Activated CD4-positive, alpha-beta T cell treated with anti-CD3 and anti-CD28 coated beads for 24 hours (primary cell): Measurements from ENCODE around the gene HDLBP.

ENCODE experiments used
- DNase-seq, 2 donors: peaks; one replicate each; pipeline ENCODE4 v3.0.0-alpha.2; 2020; ENCODE audit warnings: low read depth in 2 of 2

The HDLBP gene

DNA sequence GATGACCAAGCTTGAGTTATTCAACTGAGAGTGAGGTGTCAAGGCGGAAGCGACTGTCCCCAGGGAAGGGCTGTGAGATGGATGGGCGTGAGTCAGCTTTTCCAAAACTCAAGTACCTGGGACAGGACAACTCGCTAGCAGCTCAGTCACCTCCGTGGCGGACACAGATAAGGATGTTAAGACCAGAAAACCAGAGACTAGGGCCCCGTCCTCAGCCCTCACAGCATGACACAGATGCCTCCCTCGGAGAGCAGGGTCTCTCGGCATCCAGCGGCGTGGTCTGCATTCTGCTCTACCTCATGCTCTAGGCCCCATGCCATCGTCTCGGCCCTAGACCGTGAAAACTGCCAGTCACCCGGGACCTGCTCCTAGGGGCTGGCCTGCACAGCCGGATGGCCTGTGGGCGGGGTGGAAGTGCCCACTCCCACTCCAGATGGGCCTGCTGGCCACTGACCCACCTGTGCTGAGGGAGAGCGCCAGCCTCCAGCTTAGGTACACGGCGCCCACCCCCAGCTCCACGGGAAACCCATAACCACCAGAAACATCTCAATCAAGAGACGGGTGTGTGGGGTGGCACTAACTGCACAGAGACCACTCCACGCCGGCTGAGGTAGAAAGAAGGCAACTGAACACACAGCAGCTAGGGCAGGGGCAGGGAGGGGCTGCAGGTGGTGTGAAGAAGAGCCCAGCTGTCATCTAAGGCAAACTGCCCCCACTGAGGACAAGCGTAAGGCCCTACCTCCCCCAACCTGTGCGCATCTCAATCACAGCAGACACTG lies 87.2 kb downstream of the HDLBP start:
- DNase-seq = no peak

DNA sequence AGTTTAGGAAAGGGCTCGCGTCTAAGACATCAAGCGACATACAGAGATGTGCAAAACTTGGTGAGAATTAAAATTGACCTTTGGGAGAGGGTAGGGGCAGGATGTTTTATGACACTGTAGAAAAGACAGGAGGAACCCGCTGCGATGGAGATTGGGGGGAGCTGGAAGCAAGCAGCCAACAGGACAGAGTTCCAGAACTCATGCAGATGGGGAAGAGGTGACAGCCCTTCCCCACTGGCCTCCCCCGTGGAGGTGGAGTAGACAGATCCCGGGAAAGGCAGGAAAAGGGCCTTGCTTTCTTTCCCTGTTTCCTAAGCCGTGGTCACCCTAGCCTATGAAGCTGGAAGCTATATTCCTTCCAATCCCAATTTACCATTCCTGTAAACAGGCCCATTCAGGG lies 87.9 kb downstream of the HDLBP start:
- no peak for DNase-seq

DNA sequence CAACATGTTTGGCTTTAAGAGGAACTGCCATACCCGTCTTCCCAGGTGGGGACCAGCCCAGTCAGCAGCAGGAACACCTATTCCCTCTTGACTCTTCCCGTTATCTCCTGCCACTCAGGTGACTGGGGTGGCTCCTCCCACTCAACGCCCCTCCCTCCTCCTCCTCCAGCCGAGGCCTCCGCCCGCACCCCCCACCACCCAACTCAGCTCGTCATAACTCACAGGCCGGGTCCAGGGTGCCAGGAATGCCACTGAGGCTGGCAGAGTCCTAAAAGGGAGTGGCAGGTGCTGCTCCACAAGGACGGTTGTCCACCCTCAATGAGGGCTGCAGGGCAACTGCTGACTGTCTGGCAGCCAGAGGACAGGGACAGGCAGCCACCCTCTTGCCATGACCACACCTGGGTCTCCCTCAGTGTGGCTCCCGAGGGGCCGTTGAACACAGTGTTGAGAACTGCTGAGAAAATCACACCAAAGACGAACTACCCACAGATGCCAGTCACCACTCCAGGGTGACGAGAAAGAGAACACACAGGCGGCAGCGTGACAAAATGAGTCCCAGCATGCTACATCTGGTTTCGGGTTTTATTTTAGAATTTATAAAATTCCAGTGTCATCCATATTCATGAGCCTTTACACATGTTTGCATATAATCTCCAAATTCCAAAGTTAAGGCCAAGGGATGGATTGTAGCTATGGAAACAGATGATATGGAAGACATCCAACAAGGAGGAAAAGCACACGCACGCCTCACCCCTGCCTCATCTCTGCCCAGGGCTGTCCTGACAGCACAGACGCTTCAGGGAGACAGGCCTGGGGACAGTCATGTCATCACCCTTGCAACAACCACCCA lies 88.5 kb downstream of the HDLBP start:
- DNase-seq = no peak

DNA sequence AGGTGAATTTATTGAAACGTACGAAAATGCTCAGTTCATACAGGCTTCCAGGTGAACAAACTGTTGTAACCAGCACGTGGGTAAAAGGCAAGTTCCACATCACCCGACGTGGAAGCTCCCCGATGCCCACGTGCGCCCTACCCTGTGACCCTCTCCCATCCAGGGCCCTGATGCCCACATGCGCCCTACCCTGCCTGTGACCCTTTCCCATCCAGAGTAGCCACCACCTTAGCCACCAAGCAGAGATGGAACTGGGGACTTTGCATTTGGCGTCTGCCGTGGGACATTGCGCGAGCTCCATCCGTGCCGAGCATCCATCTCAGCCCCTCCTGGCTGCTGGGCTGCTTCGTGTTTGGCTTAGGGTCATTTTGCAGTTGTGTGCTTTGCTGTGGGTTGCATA lies 89.5 kb downstream of the HDLBP start:
- DNase-seq = no peak

DNA sequence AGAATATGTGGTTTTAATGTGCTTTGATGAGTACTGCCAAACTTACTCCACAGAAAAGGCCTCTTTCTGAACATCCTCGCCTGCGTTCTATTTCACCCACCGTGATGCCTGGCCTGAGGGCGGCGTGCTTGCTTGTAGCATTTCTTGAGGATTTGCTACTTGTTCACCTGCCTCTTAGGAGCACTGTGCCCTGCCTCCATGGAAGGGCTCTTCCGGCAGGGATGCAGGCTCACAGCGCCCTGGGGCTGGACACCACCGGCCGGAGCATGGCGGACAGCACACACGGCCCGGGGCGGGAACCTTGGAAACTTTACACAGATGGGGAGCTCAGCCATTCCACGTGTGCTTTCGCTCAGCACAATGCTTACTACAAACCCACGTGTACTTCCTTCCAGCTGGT lies 89.9 kb downstream of the HDLBP start:
- no peak for DNase-seq

DNA sequence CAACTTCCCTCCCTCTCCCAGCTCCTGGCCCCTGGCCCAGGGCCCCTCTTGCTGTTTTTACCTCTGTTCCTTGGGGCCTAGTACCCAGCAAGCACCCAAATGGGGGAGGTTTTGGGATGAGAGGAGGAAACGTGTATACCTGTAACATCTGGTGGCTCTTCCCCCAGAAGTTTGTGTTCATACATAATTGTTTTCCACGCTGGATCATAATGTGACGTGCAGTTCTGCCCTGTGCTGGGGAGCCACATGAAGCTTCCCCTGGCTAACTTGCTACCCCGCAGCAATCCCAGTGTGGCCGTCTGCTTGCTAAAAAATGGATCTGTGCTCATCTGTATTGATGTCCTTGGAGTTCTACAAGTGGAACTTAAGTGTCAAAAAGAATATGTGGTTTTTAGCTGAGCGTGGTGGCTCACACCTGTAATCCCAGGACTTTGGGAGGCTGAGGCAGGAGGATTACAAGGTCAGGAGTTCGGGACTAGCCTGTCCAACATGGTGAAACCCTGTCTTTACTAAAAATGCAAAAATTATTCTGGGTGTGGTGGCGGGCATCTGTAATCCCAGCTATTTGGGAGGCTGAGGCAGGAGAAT lies 90.5 kb downstream of the HDLBP start:
- DNase-seq = no peak

DNA sequence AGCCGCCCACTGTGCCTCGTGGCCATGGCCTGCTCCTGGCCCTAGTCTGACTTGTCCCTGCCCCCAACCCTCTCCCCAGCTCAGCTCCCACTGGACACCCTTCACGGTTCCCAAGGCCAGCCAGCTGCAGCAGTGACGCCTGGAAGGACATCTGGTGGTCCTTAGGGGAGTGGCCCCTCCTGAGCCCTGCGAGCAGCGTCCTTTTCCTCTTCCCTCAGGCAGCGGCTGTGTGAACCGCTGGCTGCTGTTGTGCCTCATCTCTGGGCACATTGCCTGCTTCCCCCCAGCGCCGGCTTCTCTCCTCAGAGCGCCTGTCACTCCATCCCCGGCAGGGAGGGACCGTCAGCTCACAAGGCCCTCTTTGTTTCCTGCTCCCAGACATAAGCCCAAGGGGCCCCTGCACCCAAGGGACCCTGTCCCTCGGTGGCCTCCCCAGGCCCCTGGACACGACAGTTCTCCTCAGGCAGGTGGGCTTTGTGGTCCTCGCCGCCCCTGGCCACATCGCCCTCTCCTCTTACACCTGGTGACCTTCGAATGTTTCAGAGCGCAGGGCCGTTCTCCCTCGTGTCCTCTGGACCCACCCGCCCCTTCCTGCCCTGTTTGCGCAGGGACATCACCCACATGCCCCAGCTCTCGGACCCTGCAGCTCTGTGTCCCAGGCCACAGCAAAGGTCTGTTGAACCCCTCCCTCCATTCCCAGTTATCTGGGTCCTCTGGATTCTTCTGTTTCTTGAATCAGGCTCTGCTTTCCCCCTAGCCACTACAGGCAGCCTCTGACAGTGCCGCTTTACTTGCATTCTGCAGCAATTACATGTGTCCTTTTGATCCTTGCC lies 91.2 kb downstream of the HDLBP start:
- no peak for DNase-seq

DNA sequence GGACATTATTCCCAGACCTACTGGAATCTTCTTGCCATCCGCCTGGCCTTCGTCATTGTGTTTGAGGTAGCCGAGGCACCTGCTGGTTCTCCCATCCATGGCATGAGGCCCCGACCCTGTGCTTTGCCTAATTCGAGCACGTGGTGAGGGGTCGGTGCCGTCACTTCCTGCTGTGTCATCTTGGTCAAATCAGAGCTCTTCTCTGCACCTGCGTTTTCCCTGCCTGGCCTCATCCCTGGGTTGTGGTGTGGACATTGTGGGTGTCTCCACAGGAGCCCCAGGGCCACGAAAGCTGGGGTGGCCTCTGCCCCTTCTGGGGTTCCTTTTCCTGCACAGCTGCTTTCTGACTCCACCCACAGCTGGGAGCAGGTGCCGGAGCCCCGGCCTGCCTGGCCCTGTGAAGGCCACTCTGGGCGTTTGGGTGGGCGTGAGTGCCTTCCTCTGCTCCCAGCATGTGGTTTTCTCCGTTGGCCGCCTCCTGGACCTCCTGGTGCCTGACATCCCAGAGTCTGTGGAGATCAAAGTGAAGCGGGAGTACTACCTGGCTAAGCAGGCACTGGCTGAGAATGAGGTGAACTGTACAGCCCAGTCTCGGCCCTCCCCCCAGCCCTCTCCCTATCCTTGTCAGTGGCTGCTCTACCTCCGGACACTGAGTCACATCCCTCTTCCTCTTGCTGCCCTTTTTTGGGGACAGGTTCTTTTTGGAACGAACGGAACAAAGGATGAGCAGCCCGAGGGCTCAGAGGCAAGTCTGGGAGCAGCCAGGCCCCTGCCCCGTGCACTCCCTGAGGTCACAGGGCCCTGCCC lies 92.1 kb downstream of the HDLBP start:
- no peak for DNase-seq

DNA sequence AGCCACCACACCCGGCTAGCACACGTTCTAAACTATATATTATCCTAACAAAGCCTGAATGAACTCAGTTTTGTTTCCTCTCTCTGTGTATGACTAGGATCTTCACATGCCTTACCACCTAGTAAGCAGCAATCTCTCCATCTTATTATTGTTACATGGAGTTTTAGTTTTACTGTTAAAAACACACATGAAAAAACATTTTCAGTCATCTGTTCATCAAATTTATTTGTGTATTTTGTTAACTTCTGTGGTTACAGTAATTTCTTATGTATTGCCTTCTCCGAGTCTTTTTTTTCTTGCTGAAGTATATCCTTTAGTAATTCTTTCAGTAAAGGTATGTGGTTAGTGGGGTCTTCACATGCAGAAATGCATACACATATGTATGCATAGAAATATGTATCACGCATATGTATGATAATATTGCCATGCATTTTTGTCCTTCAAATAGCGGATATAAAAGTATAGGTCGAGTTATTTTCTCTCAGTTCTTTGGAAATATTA lies 95.6 kb downstream of the HDLBP start:
- no peak for DNase-seq

DNA sequence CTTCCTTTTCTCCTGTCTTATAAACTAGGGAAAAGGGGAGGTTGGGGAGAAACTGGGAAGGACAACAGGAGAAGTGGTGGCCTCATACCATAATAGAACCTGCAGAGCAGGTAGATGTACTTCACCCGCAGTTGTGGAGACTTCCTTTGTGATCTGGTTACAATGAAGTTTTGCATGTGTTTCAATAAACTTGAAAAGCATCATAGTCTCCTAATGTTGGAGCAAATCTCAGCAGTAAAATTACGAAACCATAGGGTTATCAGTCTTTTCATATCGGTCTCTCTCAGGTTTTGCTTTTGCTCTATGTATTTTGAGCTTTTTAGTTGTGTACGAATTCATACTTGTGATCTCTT lies 96.5 kb downstream of the HDLBP start:
- DNase-seq = no peak

DNA sequence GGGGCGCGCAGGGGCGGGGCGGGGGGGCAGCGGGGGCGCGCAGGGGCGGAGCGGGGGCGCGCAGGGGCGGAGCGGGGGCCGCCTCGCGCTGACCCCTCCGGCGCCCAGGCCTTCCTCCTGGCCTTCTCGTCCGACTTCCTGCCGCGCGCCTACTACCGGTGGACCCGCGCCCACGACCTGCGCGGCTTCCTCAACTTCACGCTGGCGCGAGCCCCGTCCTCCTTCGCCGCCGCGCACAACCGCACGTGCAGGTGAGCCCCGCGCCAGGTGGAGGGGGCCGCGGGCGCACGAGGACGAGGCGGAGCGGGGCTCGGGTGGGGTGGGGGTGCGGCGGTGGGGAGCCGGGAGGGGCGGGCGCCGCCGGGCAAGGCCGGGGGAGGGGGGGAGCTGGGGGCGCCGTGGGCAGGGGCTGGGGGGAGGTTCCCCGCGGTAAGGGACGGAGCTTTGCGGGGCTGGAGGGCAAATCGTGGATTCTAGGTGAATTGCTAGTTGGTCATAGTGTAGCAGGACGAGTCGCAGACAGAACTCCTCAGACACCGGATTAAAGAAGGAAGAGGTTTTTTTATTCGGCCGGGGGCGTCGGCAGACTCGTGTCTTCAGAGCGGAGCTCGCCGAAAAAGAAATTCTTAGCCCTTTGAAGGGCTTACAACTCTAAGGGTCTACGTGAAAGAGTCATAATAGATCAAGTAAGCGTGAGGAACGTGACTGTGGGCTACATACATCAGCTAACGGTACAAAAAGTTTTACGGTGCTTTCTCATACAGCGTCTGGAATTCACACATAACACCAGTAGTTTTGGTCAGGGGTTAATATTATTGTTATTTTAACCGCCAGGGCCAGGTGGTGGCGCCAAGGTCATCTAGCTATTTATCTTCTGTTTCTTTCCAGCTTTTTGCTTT lies 97.1 kb downstream of the HDLBP start:
- no peak for DNase-seq

DNA sequence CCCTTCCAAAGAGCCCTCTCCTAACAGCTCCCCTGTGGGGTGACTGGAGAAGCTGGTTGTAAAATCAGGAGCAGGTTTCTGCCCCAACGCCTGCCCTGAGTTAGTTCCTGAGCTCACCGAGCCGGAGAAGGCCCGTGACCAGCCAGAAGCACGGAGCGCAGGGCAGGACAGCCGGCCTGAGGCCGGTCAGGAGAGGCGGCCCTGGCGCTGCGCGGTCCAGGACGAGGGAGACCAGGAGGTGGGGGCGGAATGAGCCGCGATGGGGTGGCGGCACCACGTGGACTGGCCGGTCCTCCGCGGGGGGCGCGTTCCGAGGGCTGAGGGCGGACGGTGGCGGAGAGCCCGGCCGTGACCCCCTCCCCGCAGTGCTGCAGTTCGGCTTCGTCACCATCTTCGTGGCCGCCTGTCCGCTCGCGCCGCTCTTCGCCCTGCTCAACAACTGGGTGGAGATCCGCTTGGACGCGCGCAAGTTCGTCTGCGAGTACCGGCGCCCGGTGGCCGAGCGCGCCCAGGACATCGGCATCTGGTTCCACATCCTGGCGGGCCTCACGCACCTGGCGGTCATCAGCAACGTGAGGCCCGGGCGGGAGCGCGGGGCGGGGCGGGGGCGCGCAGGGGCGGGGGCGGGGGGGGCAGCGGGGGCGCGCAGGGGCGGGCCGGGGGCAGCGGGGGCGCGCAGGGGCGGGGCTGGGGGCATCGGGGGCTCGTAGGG lies 98.0 kb downstream of the HDLBP start:
- no peak for DNase-seq

DNA sequence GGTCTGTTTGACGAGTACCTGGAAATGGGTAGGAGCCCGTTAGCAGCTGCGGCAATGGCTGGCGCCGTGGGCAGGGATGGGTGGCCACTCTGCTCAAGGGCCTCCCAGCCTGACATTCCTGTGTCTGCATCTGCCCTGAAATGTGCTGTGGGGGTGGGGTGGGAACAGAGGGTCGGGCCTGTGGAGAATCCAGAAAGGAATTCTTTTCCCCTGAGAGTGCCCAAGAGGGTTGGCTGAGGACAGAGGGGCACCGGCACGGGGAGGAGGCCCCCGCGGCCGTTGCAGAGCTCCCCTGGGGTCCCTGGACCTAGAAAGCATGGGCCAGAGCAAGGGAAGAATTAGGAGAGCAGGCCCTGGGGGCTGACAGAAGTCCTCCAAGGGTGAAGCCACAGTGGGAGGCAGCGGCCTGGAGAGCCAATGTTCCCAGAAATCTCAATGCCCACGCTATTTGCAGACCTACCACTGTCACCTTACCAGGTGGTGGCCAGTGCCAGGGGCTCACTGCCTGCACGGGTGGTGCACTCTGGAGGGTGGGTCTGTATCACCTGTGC lies 99.2 kb downstream of the HDLBP start:
- no peak for DNase-seq

DNA sequence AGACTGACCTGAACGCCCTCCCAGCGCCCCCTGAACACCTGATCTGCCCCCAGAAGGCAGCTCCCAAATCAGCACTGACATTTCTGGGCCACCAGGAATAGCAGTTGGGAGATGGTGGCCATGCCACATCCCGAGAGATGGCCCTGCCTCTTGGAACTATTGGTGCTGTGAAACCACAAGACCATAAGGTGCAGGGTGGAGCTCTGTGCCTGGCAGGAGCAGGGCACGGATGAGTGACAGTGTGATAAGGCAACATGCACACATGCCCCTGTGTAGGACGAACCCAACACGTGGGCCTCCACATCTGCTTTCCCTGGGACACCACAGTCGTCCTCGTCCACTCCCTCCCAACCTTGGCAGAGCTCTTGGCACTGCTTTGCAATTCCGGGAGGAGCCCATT lies 100.1 kb downstream of the HDLBP start:
- DNase-seq = no peak

DNA sequence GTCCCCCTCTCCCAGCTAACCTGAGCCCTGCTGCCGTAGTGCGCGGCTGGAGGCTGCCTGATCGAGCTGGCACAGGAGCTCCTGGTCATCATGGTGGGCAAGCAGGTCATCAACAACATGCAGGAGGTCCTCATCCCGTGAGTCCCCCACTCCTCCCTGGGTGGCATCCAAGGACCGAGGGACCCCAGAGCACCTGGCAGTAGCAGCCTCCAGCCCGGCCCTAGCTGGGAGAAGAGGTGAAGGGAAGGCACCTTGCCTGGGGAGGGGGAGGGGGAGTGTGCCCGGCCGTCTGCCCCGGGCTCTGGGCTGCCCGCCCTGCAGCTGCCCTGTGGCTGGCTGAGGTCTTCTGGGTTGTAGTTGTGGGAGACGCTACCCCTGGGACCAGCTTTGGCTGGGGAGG lies 100.7 kb downstream of the HDLBP start:
- DNase-seq = no peak

DNA sequence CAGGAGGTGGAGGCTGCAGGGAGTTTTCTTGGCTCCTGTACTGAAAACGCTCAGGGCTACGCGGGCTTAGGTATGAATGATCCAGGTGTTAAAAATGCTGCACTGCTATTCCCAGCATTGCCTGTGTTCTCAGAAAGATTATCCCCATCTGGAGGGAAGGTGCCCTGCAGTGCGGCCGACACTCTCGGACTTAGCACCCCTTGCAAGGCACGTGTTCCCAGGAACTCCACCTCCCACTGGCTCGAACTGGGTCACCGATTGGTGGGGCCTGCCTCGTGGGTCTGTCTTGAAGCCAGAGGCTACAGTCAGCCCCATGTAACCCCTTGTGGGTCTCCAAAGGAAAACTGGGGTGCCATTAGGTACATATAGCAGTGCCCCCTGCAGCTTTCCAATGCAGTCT lies 101.3 kb downstream of the HDLBP start:
- DNase-seq = no peak

DNA sequence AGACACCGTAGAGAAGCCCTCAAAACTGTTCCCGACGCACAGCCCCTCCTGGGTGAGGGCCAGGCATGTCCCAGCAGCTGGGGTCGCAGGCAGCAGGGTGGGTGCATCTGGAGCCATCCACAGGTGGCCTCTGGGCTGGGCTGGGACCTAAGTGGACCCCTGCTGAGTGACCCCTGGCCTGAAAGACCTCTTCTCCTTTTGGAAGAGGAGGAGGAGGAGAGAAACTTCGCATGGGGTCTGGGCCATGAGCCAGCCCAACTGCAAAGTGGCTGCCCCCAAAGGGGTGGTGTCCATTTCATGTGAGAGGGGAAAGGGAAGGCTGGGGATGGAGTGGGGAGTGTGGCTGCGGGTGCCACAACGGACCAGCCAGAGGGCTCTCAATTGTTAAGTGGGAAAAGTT lies 101.9 kb downstream of the HDLBP start:
- no peak for DNase-seq

DNA sequence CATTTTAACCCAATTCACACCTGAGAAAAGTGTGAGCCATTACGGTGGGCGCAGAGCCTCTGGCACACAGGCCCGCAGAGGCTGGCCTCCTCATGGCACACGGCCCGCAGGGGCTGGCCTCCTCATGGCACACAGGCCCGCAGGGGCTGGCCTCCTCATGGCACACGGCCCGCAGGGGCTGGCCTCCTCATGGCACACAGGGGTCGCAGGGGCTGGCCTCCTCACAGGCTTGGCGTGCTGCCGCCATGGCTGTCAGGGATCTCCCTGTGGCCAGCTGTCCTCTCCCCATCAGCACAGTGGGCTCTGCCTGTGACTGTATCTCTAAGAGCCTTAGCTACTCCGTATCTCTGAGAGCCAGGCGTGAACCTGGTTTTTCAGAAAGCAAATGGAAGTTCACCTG lies 102.4 kb downstream of the HDLBP start:
- no peak for DNase-seq

DNA sequence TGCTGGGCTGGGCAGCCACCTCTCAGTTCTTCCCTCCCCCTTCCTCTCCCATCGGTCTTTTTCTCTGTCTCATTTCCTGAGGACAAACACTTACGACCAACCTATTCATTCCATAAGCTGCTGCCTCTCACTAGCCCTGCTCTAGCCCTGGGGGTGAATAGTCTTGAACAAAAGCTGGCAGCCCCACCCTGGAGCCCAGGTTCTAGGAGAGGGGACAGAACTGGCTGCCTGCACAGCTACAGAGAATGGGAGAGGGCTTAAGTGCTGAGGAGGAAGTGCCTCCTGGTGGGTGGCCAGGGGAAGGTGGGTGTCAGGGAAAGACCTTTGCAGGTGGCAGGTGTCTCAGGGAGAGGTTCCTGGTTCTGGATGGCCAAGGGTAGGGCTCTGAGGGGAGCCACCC lies 104.2 kb downstream of the HDLBP start:
- DNase-seq = no peak
